OCI-LY3 (cell line): Measurements from ENCODE around the gene DDT.

ENCODE experiments used
- CTCF ChIP-seq: fragments of 200-600, 300-600 bp; sonication (generic); IDR thresholded peaks from 2 replicates; pipeline ENCODE4 v1.5.1; 2014; ENCODE audit warnings: antibody characterized with exemption, low read length, low read depth
- EZH2phosphoT487 ChIP-seq: fragments of 200-600 bp; shearing (Covaris generic); IDR thresholded peaks from 2 replicates; pipeline ENCODE4 v1.6.1; 2018; ENCODE audit warnings: antibody characterized with exemption, mixed run types, low read depth

DNA sequence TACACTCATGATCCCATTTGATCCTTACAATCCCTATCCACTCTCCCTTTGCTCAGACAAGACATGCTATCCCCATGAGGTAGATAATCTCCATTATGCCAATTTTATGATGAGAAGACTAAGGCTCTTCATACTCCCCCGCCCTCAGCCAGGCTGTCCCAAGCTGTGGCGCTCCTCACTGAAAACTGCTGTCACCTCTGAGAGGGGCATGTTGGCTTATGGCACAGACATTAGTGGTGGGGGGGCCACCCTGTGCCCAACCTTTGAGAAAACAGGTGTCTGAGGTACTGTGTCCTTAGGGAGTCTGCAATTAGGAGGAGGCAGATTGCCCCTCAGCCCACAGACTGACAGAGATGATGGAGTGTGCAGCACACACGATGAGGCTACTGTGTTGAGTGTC, 5.2 kb downstream of the DDT start:
- TF ChIP-seq CTCF (no peak), EZH2phosphoT487 (no peak)
